Stimulated activated effector memory CD8-positive, alpha-beta T cell treated with anti-CD3 and anti-CD28 coated beads, Interleukin-12 subunit alpha, Interleukin-12 subunit beta, amount 100 ng/mL, for 72 hours (primary cell): ENCODE results near the gene FAM181A.

Experiments used
- ATAC-seq: fragments of 150-1000 bp; cut with Tn5 transposase; 2 replicates; pipeline ENCODE4 v1.10.0; 2021
- DNase-seq, 2 donors: peaks; one replicate each; pipeline ENCODE4 v3.0.0; 2021 to 2022; ENCODE audit warnings: low spot score in 2 of 2
- H3K27ac Mint-ChIP-seq: one replicate; pipeline ENCODE4 v1.8.0; 2022; ENCODE audit warnings: mild to moderate bottlenecking, mixed read lengths
- H3K36me3 Mint-ChIP-seq: one replicate; pipeline ENCODE4 v1.8.0; 2022; ENCODE audit warnings: mild to moderate bottlenecking, mixed read lengths
- H3K4me1 Mint-ChIP-seq: one replicate; pipeline ENCODE4 v1.8.0; 2022; ENCODE audit warnings: mixed read lengths
- H3K4me3 Mint-ChIP-seq: one replicate; pipeline ENCODE4 v1.8.0; 2022; ENCODE audit warnings: mild to moderate bottlenecking, mixed read lengths
- H3K9me3 Mint-ChIP-seq: one replicate; pipeline ENCODE4 v1.8.0; 2022; ENCODE audit warnings: mixed read lengths

FAM181A gene

GRCh38 chr14:93916498-93916897, 10.6 kb upstream of the FAM181A start:
- H3K4me3 Mint-ChIP-seq = no peak overlapping the region
- no peak for DNase-seq
- no peak for ATAC-seq
- H3K4me1 Mint-ChIP-seq = no peaks in the 10 kb centered on the region
- no peak overlapping the region for H3K27ac Mint-ChIP-seq
- H3K9me3 Mint-ChIP-seq = no peaks in the 10 kb centered on the region
- H3K36me3 Mint-ChIP-seq = no peaks in the 10 kb centered on the region

DNA sequence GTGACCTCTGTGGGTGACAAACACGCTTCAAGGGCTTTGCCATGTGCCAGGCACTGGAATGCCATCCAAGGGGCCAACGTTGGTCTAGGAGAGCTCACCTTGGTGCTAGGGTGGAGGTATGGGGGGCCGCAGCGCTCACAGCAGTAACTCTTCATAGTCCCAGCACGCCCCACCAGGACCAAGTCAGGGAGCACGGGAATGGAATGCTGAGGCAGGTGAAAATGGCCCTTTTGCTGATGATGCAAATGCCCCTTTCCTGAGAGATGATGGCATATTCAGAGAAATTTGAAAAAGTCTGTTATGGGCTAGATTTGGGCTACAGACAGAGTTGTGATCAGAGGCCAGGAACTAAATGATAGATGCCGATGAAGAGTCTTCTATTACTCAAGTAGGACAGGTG, 10.0 kb upstream of the FAM181A start:
- DNase-seq = no peak
- H3K36me3 Mint-ChIP-seq = no peaks in the 10 kb centered on the region
- no peak for ATAC-seq
- H3K27ac Mint-ChIP-seq = no peak overlapping the region
- H3K4me1 Mint-ChIP-seq = no peaks in the 10 kb centered on the region
- no peak overlapping the region for H3K4me3 Mint-ChIP-seq
- no peaks in the 10 kb centered on the region for H3K9me3 Mint-ChIP-seq

DNA sequence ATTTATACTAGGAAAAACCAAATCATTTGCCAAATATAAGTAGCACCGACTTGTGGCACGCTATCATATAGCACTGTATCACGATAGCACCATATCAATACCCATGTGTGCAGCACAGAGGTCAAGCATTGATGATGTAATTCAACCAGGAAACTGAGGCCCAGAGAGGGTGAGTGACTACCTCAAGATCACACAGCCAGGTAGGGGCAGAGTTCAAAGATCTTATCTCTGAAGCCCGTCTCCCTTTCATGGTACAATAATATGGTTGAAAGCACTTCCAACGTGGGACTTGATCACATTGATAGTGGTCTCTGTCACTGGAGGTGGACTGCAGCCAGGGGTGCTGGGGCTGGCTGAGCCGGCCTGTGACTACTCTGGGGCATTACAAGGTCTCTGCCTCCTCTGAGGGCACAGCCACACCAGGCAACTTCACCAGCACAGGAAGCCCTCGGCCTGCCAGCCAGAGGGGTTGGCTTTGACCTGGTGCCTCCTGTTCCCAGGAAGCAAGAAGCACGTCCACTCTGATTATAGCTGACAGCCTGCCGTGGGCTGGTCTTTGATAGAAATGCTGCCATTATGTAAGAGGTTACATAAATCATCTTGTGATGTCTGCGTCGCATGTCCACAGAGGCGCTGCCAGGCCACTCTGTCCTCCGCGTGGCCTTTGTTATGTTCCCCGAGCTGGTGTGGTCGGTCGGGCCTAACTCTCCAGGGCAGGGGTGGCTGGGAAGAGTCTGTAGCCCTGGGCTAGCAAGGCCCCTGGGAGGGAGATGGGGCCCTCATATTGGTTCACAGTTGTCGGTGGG, 5.9 kb upstream of the FAM181A start:
- DNase-seq (no peak), ATAC-seq (no peak)
- Mint-ChIP-seq H3K27ac (no peak overlapping the region), H3K9me3 (no peaks in the 10 kb centered on the region), H3K4me1 (no peaks in the 10 kb centered on the region), H3K36me3 (no peaks in the 10 kb centered on the region), H3K4me3 (no peak overlapping the region)

DNA sequence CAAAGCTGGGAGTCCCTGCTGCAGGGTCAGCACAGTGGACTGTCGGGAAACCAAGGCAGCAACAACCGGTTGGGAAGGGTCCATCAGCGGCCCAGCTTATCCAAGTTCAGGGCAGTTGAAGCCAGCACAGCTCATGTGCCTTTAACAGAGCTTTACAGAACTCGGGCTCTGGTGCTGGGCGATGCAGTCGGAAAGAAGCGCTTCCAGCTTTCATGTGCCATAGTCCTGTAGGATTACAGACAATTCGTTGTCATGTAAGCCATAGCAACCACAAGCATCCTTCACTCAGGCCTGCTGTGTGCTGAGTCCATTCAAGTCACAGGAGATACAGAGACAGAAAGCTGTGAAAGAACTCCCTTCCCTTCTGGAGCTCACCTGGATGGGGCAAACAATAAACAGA, 3.5 kb upstream of the FAM181A start:
- no peak overlapping the region for H3K4me3 Mint-ChIP-seq
- ATAC-seq (no peak), DNase-seq (no peak)
- H3K9me3 Mint-ChIP-seq = no peaks in the 10 kb centered on the region
- no peak overlapping the region for H3K27ac Mint-ChIP-seq
- H3K36me3 Mint-ChIP-seq = no peaks in the 10 kb centered on the region
- H3K4me1 Mint-ChIP-seq = no peaks in the 10 kb centered on the region

- ATAC-seq (no peak), DNase-seq (no peak)
- no peak overlapping the region for H3K27ac Mint-ChIP-seq
These were observed 2.4 kb upstream of the FAM181A start for GRCh38 chr14:93924592-93925355.

GRCh38 chr14:93925374-93925895, 1.7 kb upstream of the FAM181A start:
- no peak for DNase-seq
- no peak overlapping the region for H3K4me3 Mint-ChIP-seq
- no peaks in the 10 kb centered on the region for H3K36me3 Mint-ChIP-seq
- no peak overlapping the region for H3K27ac Mint-ChIP-seq
- H3K9me3 Mint-ChIP-seq = no peaks in the 10 kb centered on the region
- H3K4me1 Mint-ChIP-seq = no peaks in the 10 kb centered on the region
- no peak for ATAC-seq

More at GRCh38 chr14:93924592-93925355, 2.4 kb upstream of the FAM181A start:
- no peaks in the 10 kb centered on the region for H3K4me1 Mint-ChIP-seq
- no peaks in the 10 kb centered on the region for H3K36me3 Mint-ChIP-seq
- H3K9me3 Mint-ChIP-seq = no peaks in the 10 kb centered on the region
- H3K4me3 Mint-ChIP-seq = no peak overlapping the region

GRCh38 chr14:93926245-93926872, 785 bp upstream of the FAM181A start:
- Mint-ChIP-seq H3K27ac (no peak overlapping the region), H3K4me1 (no peaks in the 10 kb centered on the region), H3K36me3 (no peaks in the 10 kb centered on the region), H3K9me3 (no peaks in the 10 kb centered on the region), H3K4me3 (no peak overlapping the region)
- DNase-seq (no peak), ATAC-seq (no peak)

DNA sequence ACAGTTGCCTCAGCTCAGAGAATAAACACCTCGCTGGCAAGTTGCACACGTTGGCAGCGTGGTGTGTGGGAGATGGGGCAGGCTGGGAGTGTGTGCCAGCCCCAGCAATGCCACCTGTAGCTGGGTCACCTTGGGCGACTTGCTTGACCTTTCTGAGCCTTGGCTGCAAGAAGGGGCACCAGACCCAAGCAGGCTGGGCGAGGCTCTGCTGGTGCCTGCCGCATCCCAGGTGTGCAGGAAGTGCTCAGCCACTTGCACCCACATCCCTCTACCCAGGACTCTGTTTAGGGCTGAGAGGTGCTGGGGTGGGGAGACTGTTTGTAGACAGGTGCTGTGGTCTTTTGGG, 629 bp downstream of the FAM181A start:
- Mint-ChIP-seq H3K9me3 (no peaks in the 10 kb centered on the region), H3K27ac (no peak overlapping the region), H3K36me3 (no peaks in the 10 kb centered on the region), H3K4me3 (no peak overlapping the region), H3K4me1 (no peaks in the 10 kb centered on the region)
- ATAC-seq = no peak
- DNase-seq = no peak

- no peaks in the 10 kb centered on the region for H3K36me3 Mint-ChIP-seq
- H3K4me3 Mint-ChIP-seq = no peak overlapping the region
- no peaks in the 10 kb centered on the region for H3K4me1 Mint-ChIP-seq
- ATAC-seq = no peak
- no peak overlapping the region for H3K27ac Mint-ChIP-seq
- no peaks in the 10 kb centered on the region for H3K9me3 Mint-ChIP-seq
- DNase-seq = no peak
These were observed 1.3 kb downstream of the FAM181A start for GRCh38 chr14:93928184-93929047.

DNA sequence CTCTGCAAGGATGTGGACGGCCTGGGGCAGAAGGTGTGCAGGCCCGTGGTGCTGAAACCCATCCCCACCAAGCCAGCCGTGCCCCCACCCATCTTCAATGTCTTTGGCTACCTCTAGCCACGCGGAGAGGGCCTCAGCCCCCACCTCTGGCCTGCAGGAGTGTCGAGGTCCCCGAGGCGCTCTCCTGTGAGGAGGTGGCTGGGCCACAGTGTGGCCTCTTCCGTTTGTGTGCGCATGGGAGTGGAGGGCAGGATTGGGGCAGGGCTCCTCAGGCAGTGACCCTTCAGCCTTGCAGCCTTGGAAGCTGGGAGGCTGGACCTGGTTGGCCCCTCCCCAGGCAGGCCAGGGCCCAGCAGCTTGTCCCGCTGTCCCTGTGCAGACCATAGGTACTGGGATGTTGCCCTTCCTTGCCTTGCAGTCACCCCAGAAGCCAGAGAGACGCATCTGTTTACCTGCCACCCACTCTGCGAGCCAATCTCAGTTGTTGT, 1.9 kb downstream of the FAM181A start:
- H3K4me3 Mint-ChIP-seq = no peak overlapping the region

DNA sequence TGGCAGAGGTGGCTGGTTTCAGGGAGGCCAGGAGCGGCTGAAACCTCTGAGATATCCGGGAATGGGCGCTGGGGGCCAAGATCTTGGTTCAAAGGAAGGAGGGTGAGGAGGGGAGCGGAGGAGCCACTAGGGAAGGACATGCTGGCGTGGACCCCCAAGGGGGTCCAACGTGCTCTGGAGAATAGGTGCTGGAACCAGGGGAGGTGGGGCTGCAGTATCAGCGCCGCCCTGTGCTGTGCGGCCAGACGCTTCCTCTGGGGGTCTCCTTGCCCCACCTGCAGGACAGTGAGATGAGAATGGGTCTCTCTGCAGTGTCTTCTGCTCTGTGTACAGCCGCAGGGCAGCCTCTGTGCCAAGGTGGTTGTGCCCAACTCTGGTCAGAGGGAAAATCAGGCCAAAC, 2.5 kb downstream of the FAM181A start:
- no peak for DNase-seq
- H3K4me1 Mint-ChIP-seq = no peaks in the 10 kb centered on the region
- H3K27ac Mint-ChIP-seq = no peak overlapping the region
- no peak for ATAC-seq
- no peak overlapping the region for H3K4me3 Mint-ChIP-seq
- no peaks in the 10 kb centered on the region for H3K9me3 Mint-ChIP-seq
- H3K36me3 Mint-ChIP-seq = peaks cover 5% of the 10 kb centered on the region

More for the DNA sequence above, 1.9 kb downstream of the FAM181A start:
- Mint-ChIP-seq H3K36me3 (no peaks in the 10 kb centered on the region), H3K27ac (no peak overlapping the region), H3K9me3 (no peaks in the 10 kb centered on the region), H3K4me1 (no peaks in the 10 kb centered on the region)
- no peak for DNase-seq
- ATAC-seq = no peak

DNA sequence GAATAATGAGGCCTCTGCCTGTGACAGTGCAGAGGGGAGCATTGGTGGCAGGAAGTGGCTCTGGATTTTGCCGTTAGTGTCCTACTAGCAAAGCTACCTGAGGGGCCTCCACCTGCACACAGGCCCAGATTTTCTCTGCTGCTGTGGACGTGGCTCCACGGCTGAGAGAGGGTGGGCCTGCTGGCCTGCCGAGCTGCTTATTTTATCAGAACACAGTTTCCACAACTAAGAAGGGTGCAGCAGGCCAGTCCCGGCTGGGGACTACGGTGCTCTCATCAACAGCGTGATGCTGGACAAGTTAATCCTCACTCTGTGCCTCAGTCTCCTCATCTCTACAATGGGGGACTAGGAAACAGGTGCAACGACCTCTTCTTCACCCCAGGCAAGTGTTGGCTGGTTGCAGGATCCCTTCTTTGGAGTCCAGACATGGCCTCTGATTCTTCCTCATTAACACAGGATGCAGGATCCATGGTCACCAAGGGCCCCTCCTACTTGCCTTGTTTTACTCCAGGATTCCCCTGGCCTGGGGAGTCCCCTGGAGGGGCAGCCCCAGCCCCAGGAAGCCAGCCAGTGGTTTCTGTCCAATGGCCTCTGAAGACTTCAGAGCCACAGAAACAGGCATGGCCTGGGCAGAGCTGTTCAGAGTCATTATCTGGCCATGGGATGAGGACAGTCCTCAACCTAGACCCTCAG, 3.3 kb downstream of the FAM181A start:
- ATAC-seq = no peak
- Mint-ChIP-seq H3K27ac (no peak overlapping the region), H3K36me3 (peaks cover 5% of the 10 kb centered on the region), H3K4me3 (no peak overlapping the region), H3K4me1 (no peaks in the 10 kb centered on the region), H3K9me3 (no peaks in the 10 kb centered on the region)
- no peak for DNase-seq

DNA sequence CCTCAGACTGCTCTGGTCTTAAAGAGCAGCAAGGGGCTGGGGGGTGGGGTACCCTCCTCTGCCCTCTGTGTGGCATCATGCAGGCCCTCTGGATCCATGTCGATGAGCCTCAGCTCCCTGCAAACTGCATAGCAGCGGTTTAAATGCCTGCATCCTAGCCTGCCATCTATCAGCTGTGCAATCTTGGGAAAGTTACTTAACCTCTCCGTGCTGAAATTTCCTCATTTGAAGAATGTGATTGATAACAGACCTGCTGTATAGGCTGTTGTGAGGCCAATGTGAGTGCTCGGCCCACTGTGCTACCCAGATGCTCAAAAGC, 3.8 kb downstream of the FAM181A start:
- Mint-ChIP-seq H3K27ac (no peak overlapping the region), H3K4me3 (no peak overlapping the region), H3K4me1 (no peaks in the 10 kb centered on the region), H3K36me3 (peaks cover 9% of the 10 kb centered on the region), H3K9me3 (no peaks in the 10 kb centered on the region)
- DNase-seq = no peak
- ATAC-seq = no peak

DNA sequence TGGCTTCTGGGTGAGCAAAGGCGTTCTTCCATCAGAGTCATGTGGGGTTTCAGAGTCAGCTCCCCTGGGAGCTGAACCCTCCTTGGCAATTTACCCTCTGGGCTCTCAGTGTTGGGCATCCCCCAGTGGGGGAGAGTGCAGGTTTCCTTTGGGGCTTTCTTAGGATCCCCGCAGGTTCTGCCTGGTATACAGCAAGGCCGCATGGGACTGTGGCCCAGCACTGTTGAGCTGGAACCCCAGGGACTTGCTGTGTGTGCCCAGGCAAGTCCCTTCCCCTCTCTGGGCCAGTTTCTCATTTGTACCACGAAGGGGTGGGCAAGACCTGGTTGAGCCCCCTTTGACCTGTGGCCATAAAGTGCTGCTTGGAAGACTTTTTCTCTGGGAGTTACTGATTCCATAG, 5.5 kb downstream of the FAM181A start:
- DNase-seq (no peak), ATAC-seq (no peak)
- no peaks in the 10 kb centered on the region for H3K4me1 Mint-ChIP-seq
- no peak overlapping the region for H3K4me3 Mint-ChIP-seq
- no peak overlapping the region for H3K27ac Mint-ChIP-seq
- H3K9me3 Mint-ChIP-seq = no peaks in the 10 kb centered on the region
- peaks cover 23% of the 10 kb centered on the region for H3K36me3 Mint-ChIP-seq
